Measurements from ENCODE around the gene POTEB. TPM values are rescaled to one million over a fixed set of nuclear protein-coding genes. Genes with fewer than 3 reads are reported as not detected.
"Not testable (repeated sequence)": the region's sequence is repeated elsewhere in the genome, so short reads cannot be mapped to it uniquely, and the experiment has no call there.

POTEB gene
- not detected in 2 replicates for total RNA-seq (2011; cell fraction: chromatin; rRNA removed; ENCODE audit: low replicate concordance)
- not detected in 2 replicates for total RNA-seq (2011; cell fraction: nucleolus; rRNA removed)
- total RNA-seq (2011; cell fraction: nucleoplasm; rRNA removed), result not detected in 2 replicates
- not detected in 2 replicates for total RNA-seq (2014; rRNA removed)
- total RNA-seq (2014; rRNA removed; fragmentation: Illumina TruSeq; extraction: Trizol), result not detected in 2 replicates
- not detected in 2 replicates for total RNA-seq (2015; rRNA removed; fragmentation: Illumina TruSeq; extraction: Trizol)
- total RNA-seq (2021), result not detected in 2 replicates
- not detected in 2 replicates for polyA plus RNA-seq (2011; rRNA removed)
- polyA plus RNA-seq (2011; cell fraction: cytosol; rRNA removed), result not detected in 2 replicates
- not detected in 2 replicates for polyA plus RNA-seq (2011; cell fraction: nucleus; rRNA removed)
- polyA plus RNA-seq (2012), result not detected in 2 replicates
- not detected in 2 replicates for polyA plus RNA-seq (2014; fragmentation: Illumina TruSeq; extraction: Trizol)
- not detected for polyA plus RNA-seq (2014; fragmentation: Nextera tagmentation; extraction: Ambion mirVana)
- polyA plus RNA-seq (2014; rRNA removed), result not detected in 2 replicates
- not detected in 2 replicates for polyA minus RNA-seq (2011; rRNA and poly(A)+ RNA removed)
- polyA minus RNA-seq (2011; cell fraction: cytosol; rRNA and poly(A)+ RNA removed), result not detected in 2 replicates
- polyA minus RNA-seq (2011; cell fraction: nucleus; rRNA and poly(A)+ RNA removed), result not detected in 2 replicates
- Bru-seq, nascent RNA, result not detected
- BruChase-seq, experiment 1, labeled RNA remaining after a 2-hour chase, result not detected
- BruChase-seq, experiment 2, labeled RNA remaining after a 6-hour chase, result not detected
- long read RNA-seq, experiment 1, result 0 reads
- long read RNA-seq, experiment 2, result 0 reads
- long read RNA-seq, experiment 3, result 0 reads

GRCh38 chr15:21877635-21878034 lies at the start of gene POTEB:
Gene POTEB, minus strand, starts transcription at chr15:21877735. Its CDS starts 489 bp downstream, at chr15:21877246.
- not testable (repeated sequence) for BruUV-seq (replicated peaks)

GRCh38 chr15:21890955-21891354 lies 13.4 kb upstream of the POTEB start:
- H3K36me3 ChIP-seq (ENCODE audit: control insufficient read depth, insufficient read depth, low read length); H3K9me1 ChIP-seq (ENCODE audit: control insufficient read depth, insufficient read depth, low read length); in situ Hi-C loops (cut with MboI); H3K9ac ChIP-seq (ENCODE audit: insufficient read depth in 1 of 2, low read depth in 2 of 2, low read length in 2 of 2); H3K4me2 ChIP-seq (ENCODE audit: insufficient read depth, low read length); H3K27ac ChIP-seq (ENCODE audit: extremely low read depth, low read depth, low read length); ATAC-seq; POLR2A ChIA-PET; H3K79me2 ChIP-seq (ENCODE audit: control insufficient read depth, insufficient read depth, low read length); H2AFZ ChIP-seq (ENCODE audit: low read depth, low read length); BruUV-seq (replicated peaks); H3K27me3 ChIP-seq (ENCODE audit: control insufficient read depth in 2 of 2, insufficient read depth in 2 of 2, low read length in 2 of 2); H3K4me3 ChIP-seq; CTCF ChIA-PET (ENCODE audit: low intra/inter-chr PET ratio); H3K9me3 ChIP-seq (replicated peaks; ENCODE audit: control insufficient read depth, insufficient read depth, low read depth, low read length); FAIRE-seq; intact Hi-C loops (cut with micrococcal nuclease); DNase-seq (ENCODE audit: extremely low read depth in 1 of 4, low spot score in 3 of 4); H3K4me1 ChIP-seq (replicated peaks in 1 of 2; ENCODE audit: control insufficient read depth in 2 of 2, insufficient read depth in 2 of 2, low read length in 2 of 2); H4K20me1 ChIP-seq (replicated peaks; ENCODE audit: control insufficient read depth, insufficient read depth, low read length): not testable (repeated sequence)
- no CpG with 5 or more reads among the region's 6 CpGs for WGBS (ENCODE audit: insufficient coverage, low coverage, missing lambda C conversion rate)

More at GRCh38 chr15:21877635-21878034, at the start of gene POTEB:
- intact Hi-C loops (cut with micrococcal nuclease); ATAC-seq; H2AFZ ChIP-seq (ENCODE audit: low read depth, low read length); H3K4me3 ChIP-seq; FAIRE-seq; H4K20me1 ChIP-seq (replicated peaks; ENCODE audit: control insufficient read depth, insufficient read depth, low read length); in situ Hi-C loops (cut with MboI); DNase-seq (ENCODE audit: extremely low read depth in 1 of 4, low spot score in 3 of 4); H3K9me1 ChIP-seq (ENCODE audit: control insufficient read depth, insufficient read depth, low read length); H3K79me2 ChIP-seq (ENCODE audit: control insufficient read depth, insufficient read depth, low read length); CTCF ChIA-PET (ENCODE audit: low intra/inter-chr PET ratio); H3K9me3 ChIP-seq (replicated peaks; ENCODE audit: control insufficient read depth, insufficient read depth, low read depth, low read length); POLR2A ChIA-PET; H3K27ac ChIP-seq (ENCODE audit: extremely low read depth, low read depth, low read length); H3K9ac ChIP-seq (ENCODE audit: insufficient read depth in 1 of 2, low read depth in 2 of 2, low read length in 2 of 2); H3K27me3 ChIP-seq (ENCODE audit: control insufficient read depth in 2 of 2, insufficient read depth in 2 of 2, low read length in 2 of 2); H3K4me2 ChIP-seq (ENCODE audit: insufficient read depth, low read length); H3K4me1 ChIP-seq (replicated peaks in 1 of 2; ENCODE audit: control insufficient read depth in 2 of 2, insufficient read depth in 2 of 2, low read length in 2 of 2); H3K36me3 ChIP-seq (ENCODE audit: control insufficient read depth, insufficient read depth, low read length): not testable (repeated sequence)
- no CpG with 5 or more reads among the region's 36 CpGs for WGBS (ENCODE audit: insufficient coverage, low coverage, missing lambda C conversion rate)

GRCh38 chr15:21889542-21889941 lies 12.0 kb upstream of the POTEB start:
- in situ Hi-C loops (cut with MboI); H3K4me2 ChIP-seq (ENCODE audit: insufficient read depth, low read length); H3K27me3 ChIP-seq (ENCODE audit: control insufficient read depth in 2 of 2, insufficient read depth in 2 of 2, low read length in 2 of 2); H3K36me3 ChIP-seq (ENCODE audit: control insufficient read depth, insufficient read depth, low read length); H3K4me1 ChIP-seq (replicated peaks in 1 of 2; ENCODE audit: control insufficient read depth in 2 of 2, insufficient read depth in 2 of 2, low read length in 2 of 2); H3K79me2 ChIP-seq (ENCODE audit: control insufficient read depth, insufficient read depth, low read length); intact Hi-C loops (cut with micrococcal nuclease); CTCF ChIA-PET (ENCODE audit: low intra/inter-chr PET ratio); H4K20me1 ChIP-seq (replicated peaks; ENCODE audit: control insufficient read depth, insufficient read depth, low read length); H3K9me3 ChIP-seq (replicated peaks; ENCODE audit: control insufficient read depth, insufficient read depth, low read depth, low read length); H3K9me1 ChIP-seq (ENCODE audit: control insufficient read depth, insufficient read depth, low read length); DNase-seq (ENCODE audit: extremely low read depth in 1 of 4, low spot score in 3 of 4); FAIRE-seq; H3K9ac ChIP-seq (ENCODE audit: insufficient read depth in 1 of 2, low read depth in 2 of 2, low read length in 2 of 2); ATAC-seq; H3K27ac ChIP-seq (ENCODE audit: extremely low read depth, low read depth, low read length); BruUV-seq (replicated peaks); H2AFZ ChIP-seq (ENCODE audit: low read depth, low read length); POLR2A ChIA-PET; H3K4me3 ChIP-seq: not testable (repeated sequence)
- 2% methylated on average over 13 of the region's 47 CpGs for WGBS (ENCODE audit: insufficient coverage, low coverage, missing lambda C conversion rate)
